Activated CD4-positive, alpha-beta T cell treated with anti-CD3 and anti-CD28 coated beads for 36 hours (primary cell): ENCODE measurements around the gene TMEM260. TPM values are rescaled to one million over a fixed set of nuclear protein-coding genes. Genes with fewer than 3 reads are reported as not detected.
"Not testable (repeated sequence)": the region's sequence is repeated elsewhere in the genome, so short reads cannot be mapped to it uniquely, and the experiment has no call there.

Source experiments
- ATAC-seq: fragments of 200-7000 bp; cut with Tn5 transposase; one replicate; pipeline ENCODE4 v1.10.0; 2021; ENCODE audit warnings: mild to moderate bottlenecking, moderate library complexity
- CTCF ChIA-PET: fragments of 350-600 bp; sonication (Branson Sonifier 250); formaldehyde crosslinking; loops from one replicate; lab custom pipeline; 2021; ENCODE audit warnings: antibody characterized with exemption; lab: Charles Lee
- POLR2A ChIA-PET: fragments of 350-600 bp; sonication (Branson Sonifier 250); formaldehyde crosslinking; loops from one replicate; lab custom pipeline; 2021; ENCODE audit warnings: antibody characterized with exemption, inconsistent platforms; lab: Charles Lee
- DNase-seq: peaks from one replicate; pipeline ENCODE4 v3.0.0-alpha.2; 2020
- H3K27ac Mint-ChIP-seq: one replicate; pipeline ENCODE4 v1.8.0; 2021; ENCODE audit warnings: mixed read lengths
- H3K27me3 Mint-ChIP-seq: one replicate; pipeline ENCODE4 v1.8.0; 2021; ENCODE audit warnings: mixed read lengths
- H3K36me3 Mint-ChIP-seq: one replicate; pipeline ENCODE4 v1.8.0; 2021; ENCODE audit warnings: low read depth, mixed read lengths
- H3K4me1 Mint-ChIP-seq: one replicate; pipeline ENCODE4 v1.8.0; 2021; ENCODE audit warnings: mixed read lengths
- H3K4me3 Mint-ChIP-seq: one replicate; pipeline ENCODE4 v1.8.0; 2021; ENCODE audit warnings: mild to moderate bottlenecking, moderate library complexity, mixed read lengths
- H3K9me3 Mint-ChIP-seq: one replicate; pipeline ENCODE4 v1.8.0; 2021; ENCODE audit warnings: low read depth, mixed read lengths
- intact Hi-C, 2 experiments: fragments of 100-400 bp; cut with DNase I in 1 of 2; cut with micrococcal nuclease in 1 of 2; formaldehyde crosslinking; loops; one replicate each; pipeline versions ENCODE4 v1.14.2 to v1.15.1; 2022 to 2024; cut with DNase I, micrococcal nuclease
- total RNA-seq, 2 experiments: library from RNA; stranded (reverse); gene quantifications; one replicate each; pipeline ENCODE4 v1.2.3, GENCODE V29; 2021

Gene TMEM260
- total RNA-seq, 2 experiments from 2014 or later = 15.2 to 17.9 TPM

DNA sequence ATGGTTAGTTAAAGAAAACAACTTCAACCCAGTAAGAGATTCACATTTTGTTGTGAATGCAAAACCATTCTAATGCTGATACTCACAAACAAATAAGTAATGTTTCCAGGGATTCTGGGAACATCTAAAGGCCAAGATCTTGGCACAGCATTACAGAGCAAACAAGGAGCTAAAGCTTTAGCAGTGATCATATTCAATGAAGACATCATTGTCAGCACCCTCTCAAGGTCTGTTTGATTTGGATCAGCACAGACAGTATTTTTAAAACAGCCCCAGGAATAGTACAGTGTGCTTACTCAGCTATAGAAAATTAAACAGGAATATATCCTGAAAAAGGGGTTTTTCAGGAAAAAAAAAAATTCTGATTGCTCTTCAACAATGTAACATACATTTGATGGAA is 71.4 kb downstream of the TMEM260 start:
- no peaks in the 10 kb centered on the region for H3K4me1 Mint-ChIP-seq
- H3K27me3 Mint-ChIP-seq = no peaks in the 10 kb centered on the region
- DNase-seq = no peak
- H3K27ac Mint-ChIP-seq = no peak overlapping the region
- H3K4me3 Mint-ChIP-seq = no peak overlapping the region
- ChIA-PET POLR2A (no interaction called here), CTCF (interaction anchor here (0.7 kb wide), 1 partner anchor 269 kb away, joined by 3 read pairs; no protein-coding TSS in a partner anchor)
- H3K36me3 Mint-ChIP-seq = peaks cover 14% of the 10 kb centered on the region
- H3K9me3 Mint-ChIP-seq = no peaks in the 10 kb centered on the region
- no peak for ATAC-seq
- intact Hi-C loops = no loop called here

DNA sequence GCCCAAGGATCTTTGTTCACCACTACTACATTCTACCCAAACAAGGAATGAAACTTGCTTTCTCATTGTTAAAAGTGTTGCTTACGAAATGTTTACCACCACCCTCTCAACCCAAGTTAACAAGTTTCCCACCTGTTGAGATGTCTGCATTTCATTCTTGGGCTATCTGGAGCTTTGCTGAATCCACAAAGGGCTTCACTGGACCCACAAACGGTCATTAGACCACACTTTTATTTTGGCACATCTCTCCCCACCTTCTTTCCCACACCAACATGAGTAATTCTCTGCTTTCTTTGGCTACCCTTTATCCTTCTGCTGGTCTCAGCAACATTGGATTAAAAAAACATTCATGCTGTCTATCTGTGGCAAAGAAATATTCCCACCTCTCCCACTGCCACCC is 78.0 kb downstream of the TMEM260 start:
- ATAC-seq (no peak), DNase-seq (no peak)
- Mint-ChIP-seq H3K4me1 (no peaks in the 10 kb centered on the region), H3K27ac (no peak overlapping the region), H3K36me3 (no peaks in the 10 kb centered on the region), H3K4me3 (no peak overlapping the region), H3K27me3 (no peaks in the 10 kb centered on the region), H3K9me3 (no peaks in the 10 kb centered on the region)
- ChIA-PET CTCF (no interaction called here), POLR2A (no interaction called here)
- intact Hi-C loops = no loop called here

- peaks cover 1% of the 10 kb centered on the region for H3K27me3 Mint-ChIP-seq
- no peak for DNase-seq
- POLR2A ChIA-PET = no interaction called here
These were observed 79.8 kb downstream of the TMEM260 start for GRCh38 chr14:56659378-56659777.

GRCh38 chr14:56659964-56660551 is 80.5 kb downstream of the TMEM260 start:
- Mint-ChIP-seq H3K36me3 (no peaks in the 10 kb centered on the region), H3K27ac (no peak overlapping the region), H3K4me3 (no peak overlapping the region), H3K4me1 (no peaks in the 10 kb centered on the region), H3K27me3 (peaks cover 2% of the 10 kb centered on the region), H3K9me3 (no peaks in the 10 kb centered on the region)
- POLR2A ChIA-PET = no interaction called here
- CTCF ChIA-PET = interaction anchor here (0.7 to 1.1 kb wide), 3 partner anchors 11 to 225 kb away, joined by 3 to 4 read pairs (median 4); no protein-coding TSS in a partner anchor
- DNase-seq (no peak), ATAC-seq (no peak)
- intact Hi-C loops = loop anchor here (5.0 to 10.0 kb wide), 4 partner anchors 168 to 657 kb away; no protein-coding TSS in a partner anchor

More at GRCh38 chr14:56659378-56659777, 79.8 kb downstream of the TMEM260 start:
- H3K4me1 Mint-ChIP-seq = no peaks in the 10 kb centered on the region
- H3K9me3 Mint-ChIP-seq = no peaks in the 10 kb centered on the region
- CTCF ChIA-PET = interaction anchor here (0.7 to 1.1 kb wide), 3 partner anchors 11 to 225 kb away, joined by 3 to 4 read pairs (median 4); no protein-coding TSS in a partner anchor
- no peak for ATAC-seq
- intact Hi-C loops = no loop called here
- H3K27ac Mint-ChIP-seq = no peak overlapping the region
- no peak overlapping the region for H3K4me3 Mint-ChIP-seq
- no peaks in the 10 kb centered on the region for H3K36me3 Mint-ChIP-seq

DNA sequence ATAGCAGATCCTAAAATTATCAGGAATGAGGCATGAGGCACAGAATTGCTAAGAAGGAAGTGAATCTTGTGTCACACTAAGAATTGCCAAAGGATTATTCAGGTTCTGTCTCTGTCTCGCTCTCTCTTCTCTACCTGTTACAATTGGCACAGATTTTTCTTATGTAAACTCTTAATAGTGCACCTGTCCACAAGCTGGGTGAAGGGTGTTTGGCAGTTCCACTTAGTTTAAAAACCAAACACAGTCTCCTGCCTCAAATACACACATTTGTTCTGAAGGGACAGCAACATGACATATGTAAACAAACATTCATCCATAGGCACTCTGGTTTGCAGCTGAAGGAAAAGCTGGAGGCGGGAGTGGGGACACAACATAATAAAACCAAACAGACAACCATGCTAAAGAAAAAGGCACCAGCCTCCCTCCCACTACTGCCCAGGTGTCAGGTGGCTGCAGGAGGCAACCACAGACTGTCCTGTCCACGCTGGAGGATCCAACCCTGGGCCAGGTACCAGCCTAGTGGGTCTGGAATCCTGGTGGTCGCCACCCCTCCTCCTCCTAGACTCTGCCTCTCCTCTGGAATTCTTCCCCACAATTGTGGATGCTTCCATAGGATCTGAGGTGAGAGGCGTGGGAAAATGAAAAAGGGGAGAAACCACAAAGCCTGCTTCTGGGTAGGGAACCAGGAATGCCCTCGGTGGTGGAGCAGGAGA is 81.2 kb downstream of the TMEM260 start:
- DNase-seq = no peak
- Mint-ChIP-seq H3K27me3 (peaks cover 2% of the 10 kb centered on the region), H3K9me3 (no peaks in the 10 kb centered on the region), H3K4me3 (no peak overlapping the region), H3K4me1 (no peaks in the 10 kb centered on the region), H3K36me3 (no peaks in the 10 kb centered on the region), H3K27ac (no peak overlapping the region)
- intact Hi-C loops = loop anchor here (5.0 to 10.0 kb wide), 4 partner anchors 169 to 656 kb away; no protein-coding TSS in a partner anchor
- ChIA-PET POLR2A (no interaction called here), CTCF (no interaction called here)
- no peak for ATAC-seq

DNA sequence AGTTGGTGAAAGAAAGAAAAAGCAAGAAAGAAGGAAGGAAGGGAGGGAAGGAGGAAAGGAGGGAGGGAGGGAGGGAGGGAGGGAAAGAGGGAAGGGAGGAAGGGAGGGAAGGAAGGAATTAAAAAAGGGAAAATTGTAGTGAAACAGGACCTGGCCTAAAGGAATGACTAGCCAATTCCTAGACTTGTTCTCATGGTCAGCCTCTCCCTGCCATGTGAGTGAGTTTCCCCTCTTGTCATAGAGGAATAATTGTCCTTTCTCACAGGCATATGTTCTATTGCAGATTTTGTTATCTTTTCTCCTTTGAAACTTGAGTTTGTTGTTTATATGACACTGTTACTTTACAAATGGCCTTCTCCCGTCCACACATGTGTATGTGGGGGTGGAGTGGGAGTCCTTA is 81.9 kb downstream of the TMEM260 start:
- Mint-ChIP-seq H3K27me3 (peaks cover 2% of the 10 kb centered on the region), H3K4me1 (no peaks in the 10 kb centered on the region), H3K27ac (no peak overlapping the region), H3K9me3 (no peaks in the 10 kb centered on the region), H3K36me3 (no peaks in the 10 kb centered on the region), H3K4me3 (no peak overlapping the region)
- intact Hi-C loops = loop anchor here (5.0 to 10.0 kb wide), 4 partner anchors 169 to 656 kb away; no protein-coding TSS in a partner anchor
- POLR2A ChIA-PET = no interaction called here
- no peak for ATAC-seq
- no peak for DNase-seq
- CTCF ChIA-PET = no interaction called here

- ChIA-PET POLR2A (no interaction called here), CTCF (no interaction called here)
- Mint-ChIP-seq H3K4me1 (no peaks in the 10 kb centered on the region), H3K36me3 (peaks cover 3% of the 10 kb centered on the region), H3K9me3 (peaks cover 6% of the 10 kb centered on the region), H3K27ac (no peak overlapping the region), H3K4me3 (no peak overlapping the region), H3K27me3 (peaks cover 2% of the 10 kb centered on the region)
- intact Hi-C loops = loop anchor here (5.0 to 10.0 kb wide), 4 partner anchors 173 to 652 kb away; no protein-coding TSS in a partner anchor
- ATAC-seq = no peak
- no peak for DNase-seq
These were observed 85.3 kb downstream of the TMEM260 start for GRCh38 chr14:56664811-56665421.

DNA sequence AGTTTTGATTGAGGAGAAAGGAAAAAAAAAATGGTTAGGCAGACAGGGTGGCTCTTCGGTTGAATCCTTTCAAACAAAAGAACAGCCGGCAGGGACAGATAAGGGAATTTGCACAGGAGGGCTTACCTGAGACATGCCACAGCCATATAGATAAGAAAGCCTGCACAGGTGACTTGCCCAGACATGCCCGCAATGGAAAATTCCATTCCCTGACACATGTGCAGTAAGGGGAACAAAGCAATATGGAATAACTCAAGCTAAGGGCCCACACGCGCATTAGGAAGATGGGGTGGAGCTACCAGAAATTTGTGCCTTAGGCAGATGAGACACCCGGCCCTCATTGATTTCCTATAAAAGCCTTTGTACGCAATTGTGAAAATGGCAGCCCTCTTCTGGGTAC is 86.7 kb downstream of the TMEM260 start:
- no peak for DNase-seq
- Mint-ChIP-seq H3K27ac (peak overlapping the region; percentile 1), H3K4me1 (no peaks in the 10 kb centered on the region), H3K27me3 (peaks cover 2% of the 10 kb centered on the region), H3K4me3 (no peak overlapping the region), H3K36me3 (peaks cover 3% of the 10 kb centered on the region), H3K9me3 (peaks cover 6% of the 10 kb centered on the region)
- CTCF ChIA-PET = interaction anchor here (0.7 kb wide), 1 partner anchor 279 kb away, joined by 3 read pairs; no protein-coding TSS in a partner anchor
- POLR2A ChIA-PET = no interaction called here
- ATAC-seq = no peak
- intact Hi-C loops = loop anchor here in 1 of 2 experiments (10.0 kb wide), 1 partner anchor 519 kb away; no protein-coding TSS in a partner anchor

- no peak overlapping the region for H3K27ac Mint-ChIP-seq
These were observed 87.1 kb downstream of the TMEM260 start for GRCh38 chr14:56666716-56667115.

GRCh38 chr14:56667290-56667689 is 87.7 kb downstream of the TMEM260 start:
- H3K4me1 Mint-ChIP-seq, H3K9me3 Mint-ChIP-seq, H3K4me3 Mint-ChIP-seq, DNase-seq, H3K27me3 Mint-ChIP-seq, ATAC-seq, POLR2A ChIA-PET, H3K36me3 Mint-ChIP-seq, H3K27ac Mint-ChIP-seq: not testable (repeated sequence)
- intact Hi-C loops = loop anchor here in 1 of 2 experiments (10.0 kb wide), 1 partner anchor 518 kb away; no protein-coding TSS in a partner anchor
- CTCF ChIA-PET = interaction anchor here (0.7 kb wide), 1 partner anchor 515 kb away, joined by 3 read pairs; no protein-coding TSS in a partner anchor

More at GRCh38 chr14:56666716-56667115, 87.1 kb downstream of the TMEM260 start:
- Mint-ChIP-seq H3K36me3 (peaks cover 3% of the 10 kb centered on the region), H3K27me3 (peaks cover 2% of the 10 kb centered on the region), H3K4me3 (no peak overlapping the region), H3K4me1 (no peaks in the 10 kb centered on the region), H3K9me3 (peaks cover 6% of the 10 kb centered on the region)
- no peak for ATAC-seq
- intact Hi-C loops = loop anchor here in 1 of 2 experiments (10.0 kb wide), 1 partner anchor 518 kb away; no protein-coding TSS in a partner anchor
- no peak for DNase-seq
- ChIA-PET POLR2A (no interaction called here), CTCF (interaction anchor here (0.7 kb wide), 1 partner anchor 516 kb away, joined by 3 read pairs; no protein-coding TSS in a partner anchor)

GRCh38 chr14:56676042-56676441 is 96.4 kb downstream of the TMEM260 start:
- no peak for DNase-seq
- intact Hi-C loops = no loop called here
- POLR2A ChIA-PET = no interaction called here
- no peaks in the 10 kb centered on the region for H3K27me3 Mint-ChIP-seq
- ATAC-seq = no peak
- no peak overlapping the region for H3K4me3 Mint-ChIP-seq
- H3K4me1 Mint-ChIP-seq = no peaks in the 10 kb centered on the region
- CTCF ChIA-PET = no interaction called here
- no peaks in the 10 kb centered on the region for H3K36me3 Mint-ChIP-seq
- H3K9me3 Mint-ChIP-seq = no peaks in the 10 kb centered on the region
- no peak overlapping the region for H3K27ac Mint-ChIP-seq
